DND-41 (cell line): ENCODE results near the gene CAPN3.

Experiments
- ATAC-seq: fragments of 200-7000 bp; cut with Tn5 transposase; 3 replicates; pipeline ENCODE4 v1.9.1; 2021; ENCODE audit warnings: low read depth; ENCODE audit not compliant: insufficient read depth
- DNase-seq: peaks from one replicate; pipeline ENCODE4 v3.0.0-alpha.2; 2020
- H2AFZ ChIP-seq: 2 replicates; pipeline ENCODE4 v1.6.0; 2012; ENCODE audit warnings: low read depth, low read length
- H3K27ac ChIP-seq: 2 replicates; pipeline ENCODE4 v1.5.1; 2012; ENCODE audit warnings: low read length, inconsistent platforms
- H3K27me3 ChIP-seq: fragments of 200-600 bp; sonication (generic); 2 replicates; pipeline ENCODE4 v1.6.0; 2012; ENCODE audit warnings: low read length, mild to moderate bottlenecking, inconsistent platforms; ENCODE audit not compliant: insufficient read depth, poor library complexity
- H3K36me3 ChIP-seq: 2 replicates; pipeline ENCODE4 v1.5.1; 2012; ENCODE audit warnings: low read length, inconsistent platforms; ENCODE audit not compliant: insufficient read depth
- H3K4me1 ChIP-seq: 2 replicates; pipeline ENCODE4 v1.5.1; 2012; ENCODE audit warnings: mild to moderate bottlenecking, low read length; ENCODE audit not compliant: insufficient read depth
- H3K4me2 ChIP-seq: 2 replicates; pipeline ENCODE4 v1.6.0; 2012; ENCODE audit warnings: mild to moderate bottlenecking, moderate library complexity, low read length, inconsistent platforms; ENCODE audit not compliant: insufficient read depth
- H3K4me3 ChIP-seq, 2 experiments: fragments of 200-600 bp in 1 of 2; shearing (Covaris generic) in 1 of 2; 2 replicates each; pipeline ENCODE4 v1.5.1; 2012 to 2016; ENCODE audit warnings: inconsistent platforms in 2 of 2, low read length in 2 of 2, mild to moderate bottlenecking in 2 of 2, low read depth in 1 of 2, moderate library complexity in 1 of 2
- H3K79me2 ChIP-seq: 2 replicates; pipeline ENCODE4 v1.6.0; 2012; ENCODE audit warnings: low read length, inconsistent platforms; ENCODE audit not compliant: insufficient read depth
- H3K9ac ChIP-seq: 2 replicates; pipeline ENCODE4 v1.6.0; 2012; ENCODE audit warnings: low read depth, mild to moderate bottlenecking, inconsistent platforms, low read length, moderate library complexity
- H3K9me3 ChIP-seq: 2 replicates; pipeline ENCODE4 v1.5.1; 2012; ENCODE audit warnings: low read length, moderate library complexity, mild to moderate bottlenecking, inconsistent platforms; ENCODE audit not compliant: insufficient read depth, severe bottlenecking
- H4K20me1 ChIP-seq: 2 replicates; pipeline ENCODE4 v1.6.0; 2012; ENCODE audit warnings: low read length; ENCODE audit not compliant: insufficient read depth
- CTCF ChIP-seq: IDR thresholded peaks from 2 replicates; pipeline ENCODE4 v1.5.1; 2012; ENCODE audit warnings: borderline replicate concordance, low read length, moderate library complexity, mild to moderate bottlenecking; ENCODE audit not compliant: poor library complexity, severe bottlenecking; ENCODE audit errors: extremely low read depth
- EZH2 ChIP-seq: IDR thresholded peaks from 3 replicates; pipeline ENCODE4 v1.6.1; 2012; ENCODE audit warnings: borderline replicate concordance, low read depth, mild to moderate bottlenecking, moderate library complexity, low read length, inconsistent platforms; ENCODE audit not compliant: severe bottlenecking

Gene CAPN3

GRCh38 chr15:42457445-42458442 is 98.4 kb downstream of the CAPN3 start:
- DNase-seq (no peak), ATAC-seq (no peak)
- Histone ChIP-seq H3K36me3 (no peaks in the 10 kb centered on the region; the same call in 1 of the 2 replicates), H3K79me2 (no peaks in the 10 kb centered on the region), H3K4me1 (no peaks in the 10 kb centered on the region), H3K9ac (no peak overlapping the region), H3K4me2 (no peak overlapping the region), H3K9me3 (no peaks in the 10 kb centered on the region), H3K27ac (no peak overlapping the region), H4K20me1 (no peaks in the 10 kb centered on the region), H3K4me3 (no peak overlapping the region), H2AFZ (no peak overlapping the region), H3K27me3 (no peaks in the 10 kb centered on the region)
- TF ChIP-seq CTCF (no peak), EZH2 (no peak)

GRCh38 chr15:42461261-42461660 is 102.0 kb downstream of the CAPN3 start:
- Histone ChIP-seq H3K4me3 (no peak overlapping the region), H3K4me2 (no peak overlapping the region), H4K20me1 (no peaks in the 10 kb centered on the region)

More at GRCh38 chr15:42461261-42461660, 102.0 kb downstream of the CAPN3 start:
- H3K27ac ChIP-seq = no peak overlapping the region
- no peaks in the 10 kb centered on the region for H3K79me2 ChIP-seq
- H2AFZ ChIP-seq = no peak overlapping the region
- H3K9me3 ChIP-seq = no peaks in the 10 kb centered on the region
- H3K4me1 ChIP-seq = no peaks in the 10 kb centered on the region
- TF ChIP-seq CTCF = no peak
- no peak for TF ChIP-seq EZH2
- H3K9ac ChIP-seq = no peak overlapping the region
- DNase-seq (no peak), ATAC-seq (no peak)
- H3K27me3 ChIP-seq = no peaks in the 10 kb centered on the region
- H3K36me3 ChIP-seq = peaks cover 9% of the 10 kb centered on the region; the same call in 1 of the 2 replicates
